AG04450 (cell line): ENCODE measurements around the gene MN1. TPM values are rescaled to one million over a fixed set of nuclear protein-coding genes. Genes with fewer than 3 reads are reported as not detected.

ENCODE experiments used
- CTCF ChIA-PET: fragments of 300-600, 350-600 bp; formaldehyde crosslinking; extraction: SDS; loops from one replicate; lab custom pipeline; 2022; ENCODE audit warnings: antibody characterized with exemption, inconsistent platforms; lab: Charles Lee
- POLR2A ChIA-PET: fragments of 350-600 bp; formaldehyde crosslinking; extraction: SDS; loops from one replicate; lab custom pipeline; 2021; ENCODE audit warnings: antibody characterized with exemption, inconsistent platforms; lab: Yijun Ruan, JAX
- DNase-seq: peaks from one replicate; pipeline ENCODE4 v3.0.0-alpha.2; 2011; ENCODE audit warnings: low read depth, low spot score
- H3K27ac ChIP-seq: one replicate; pipeline ENCODE4 v1.5.1; 2012; ENCODE audit warnings: low read depth, low read length, control low read depth
- H3K27me3 ChIP-seq: one replicate; pipeline ENCODE4 v1.6.0; 2012; ENCODE audit warnings: low read length; ENCODE audit not compliant: control insufficient read depth, insufficient read depth
- H3K4me3 ChIP-seq: 2 replicates; pipeline ENCODE4 v1.5.1; 2011; ENCODE audit warnings: mild to moderate bottlenecking, low read depth, low read length, control low read depth
- H3K9me3 ChIP-seq: 2 replicates; pipeline ENCODE4 v1.5.1; 2012; ENCODE audit warnings: low read length; ENCODE audit not compliant: control insufficient read depth, insufficient read depth
- polyA plus RNA-seq: library from polyadenylated mRNA; depleted of rRNA; stranded (reverse); fragments of >200 nt; gene quantifications from 2 replicates; pipeline ENCODE4 v1.2.3, GENCODE V29; 2011
- TF ChIP-seq, protein P1 (sequence below): IDR thresholded peaks from 2 replicates; pipeline ENCODE4 v1.5.1; 2011; ENCODE audit warnings: low read depth, low read length, control low read depth, inconsistent platforms

MN1 gene
- polyA plus RNA-seq, 1 experiment = 2.7 TPM

- Histone ChIP-seq H3K9me3 (no peaks in the 10 kb centered on the region), H3K27me3 (no peaks in the 10 kb centered on the region), H3K4me3 (no peak overlapping the region), H3K27ac (no peak overlapping the region)
- ChIA-PET POLR2A (no interaction called here), CTCF (no interaction called here)
- TF ChIP-seq, protein P1, sequence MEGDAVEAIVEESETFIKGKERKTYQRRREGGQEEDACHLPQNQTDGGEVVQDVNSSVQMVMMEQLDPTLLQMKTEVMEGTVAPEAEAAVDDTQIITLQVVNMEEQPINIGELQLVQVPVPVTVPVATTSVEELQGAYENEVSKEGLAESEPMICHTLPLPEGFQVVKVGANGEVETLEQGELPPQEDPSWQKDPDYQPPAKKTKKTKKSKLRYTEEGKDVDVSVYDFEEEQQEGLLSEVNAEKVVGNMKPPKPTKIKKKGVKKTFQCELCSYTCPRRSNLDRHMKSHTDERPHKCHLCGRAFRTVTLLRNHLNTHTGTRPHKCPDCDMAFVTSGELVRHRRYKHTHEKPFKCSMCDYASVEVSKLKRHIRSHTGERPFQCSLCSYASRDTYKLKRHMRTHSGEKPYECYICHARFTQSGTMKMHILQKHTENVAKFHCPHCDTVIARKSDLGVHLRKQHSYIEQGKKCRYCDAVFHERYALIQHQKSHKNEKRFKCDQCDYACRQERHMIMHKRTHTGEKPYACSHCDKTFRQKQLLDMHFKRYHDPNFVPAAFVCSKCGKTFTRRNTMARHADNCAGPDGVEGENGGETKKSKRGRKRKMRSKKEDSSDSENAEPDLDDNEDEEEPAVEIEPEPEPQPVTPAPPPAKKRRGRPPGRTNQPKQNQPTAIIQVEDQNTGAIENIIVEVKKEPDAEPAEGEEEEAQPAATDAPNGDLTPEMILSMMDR = no peak
- no peak for DNase-seq
Measured at GRCh38 chr22:27772081-27772983, 29.2 kb downstream of the MN1 start.

- no peaks in the 10 kb centered on the region for H3K9me3 ChIP-seq
- no peak overlapping the region for H3K4me3 ChIP-seq
- DNase-seq = no peak
- no peaks in the 10 kb centered on the region for H3K27me3 ChIP-seq
- no peak overlapping the region for H3K27ac ChIP-seq
- POLR2A ChIA-PET = no interaction called here
- TF ChIP-seq, protein P1 = no peak
- CTCF ChIA-PET = no interaction called here
Measured at GRCh38 chr22:27771637-27772036, 29.9 kb downstream of the MN1 start.

DNA sequence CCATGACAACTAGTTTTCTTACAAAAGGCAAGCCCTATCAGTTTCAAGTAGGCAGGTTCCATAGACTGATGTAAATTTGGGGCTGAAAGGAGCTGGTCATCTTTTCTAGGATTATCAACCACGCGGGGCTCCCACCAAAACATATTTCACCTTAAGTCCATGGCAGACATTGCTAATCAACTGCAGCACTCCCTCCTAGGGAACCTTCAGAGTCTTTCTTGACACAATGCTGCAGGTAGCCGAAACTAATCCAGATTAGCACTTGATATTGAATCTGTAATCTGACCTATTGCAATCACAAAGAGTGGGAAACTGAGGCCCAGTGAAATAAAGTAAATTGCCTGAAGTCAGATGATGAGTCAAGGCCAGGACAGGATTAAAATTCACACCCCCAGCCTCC is 32.5 kb downstream of the MN1 start:
- H3K27me3 ChIP-seq = no peaks in the 10 kb centered on the region
- TF ChIP-seq, protein P1 = no peak
- ChIA-PET CTCF (no interaction called here), POLR2A (no interaction called here)
- no peaks in the 10 kb centered on the region for H3K9me3 ChIP-seq
- DNase-seq = no peak
- H3K4me3 ChIP-seq = no peak overlapping the region
- H3K27ac ChIP-seq = no peak overlapping the region

- no peak for DNase-seq
- Histone ChIP-seq H3K27me3 (no peaks in the 10 kb centered on the region), H3K27ac (no peak overlapping the region), H3K9me3 (no peaks in the 10 kb centered on the region), H3K4me3 (no peak overlapping the region)
- ChIA-PET CTCF (no interaction called here), POLR2A (no interaction called here)
- TF ChIP-seq, protein P1 = no peak
Measured at GRCh38 chr22:27768027-27768653, 33.4 kb downstream of the MN1 start.

DNA sequence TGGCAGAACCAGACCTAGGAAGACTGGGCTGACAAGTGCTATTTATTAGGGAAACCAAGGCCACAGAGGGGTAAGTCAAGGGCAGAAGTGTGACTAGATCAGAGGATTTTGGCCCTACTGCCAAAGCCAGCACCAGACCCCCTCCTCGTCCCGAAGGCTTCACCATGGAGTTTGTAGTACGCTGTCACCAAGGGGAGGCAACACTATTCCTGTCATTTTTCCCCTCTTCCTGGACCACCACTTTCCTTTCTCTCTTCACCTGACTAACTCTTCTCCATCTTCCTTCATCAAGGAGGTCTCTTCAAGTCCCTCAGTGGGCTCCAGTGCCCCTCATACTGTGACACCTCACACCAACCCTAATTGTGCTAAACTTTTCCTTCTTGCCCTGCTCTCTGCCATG is 34.9 kb downstream of the MN1 start:
- CTCF ChIA-PET = no interaction called here
- no peak for DNase-seq
- H3K4me3 ChIP-seq = no peak overlapping the region
- POLR2A ChIA-PET = no interaction called here
- TF ChIP-seq, protein P1 = no peak
- H3K27ac ChIP-seq = no peak overlapping the region
- H3K9me3 ChIP-seq = no peaks in the 10 kb centered on the region
- no peaks in the 10 kb centered on the region for H3K27me3 ChIP-seq
